Nephron progenitor cell (in vitro differentiated cells): ENCODE data around the gene GAPT.

Experiments
- DNase-seq: peaks from one replicate; pipeline ENCODE4 v3.0.0; 2021
- H3K27ac Mint-ChIP-seq: 2 replicates; pipeline ENCODE4 v1.8.0; 2021; ENCODE audit warnings: mild to moderate bottlenecking, moderate library complexity, mixed read lengths
- H3K27me3 Mint-ChIP-seq: 2 replicates; pipeline ENCODE4 v1.8.0; 2021; ENCODE audit warnings: mild to moderate bottlenecking, low read depth, mixed read lengths; ENCODE audit not compliant: poor library complexity
- H3K36me3 Mint-ChIP-seq: 2 replicates; pipeline ENCODE4 v1.8.0; 2021; ENCODE audit warnings: low read depth, mixed read lengths
- H3K4me1 Mint-ChIP-seq: 2 replicates; pipeline ENCODE4 v1.8.0; 2021; ENCODE audit warnings: mixed read lengths
- H3K4me3 Mint-ChIP-seq: 2 replicates; pipeline ENCODE4 v1.8.0; 2021; ENCODE audit warnings: mild to moderate bottlenecking, moderate library complexity, mixed read lengths
- H3K9me3 Mint-ChIP-seq: 2 replicates; pipeline ENCODE4 v1.8.0; 2021; ENCODE audit warnings: mild to moderate bottlenecking, moderate library complexity, mixed read lengths
- TF ChIP-seq, protein P1 (sequence below): fragments of 200-600 bp; sonication (generic); IDR thresholded peaks from 2 replicates; pipeline ENCODE4 v1.5.0; 2021; ENCODE audit warnings: antibody characterized with exemption

Gene GAPT

DNA sequence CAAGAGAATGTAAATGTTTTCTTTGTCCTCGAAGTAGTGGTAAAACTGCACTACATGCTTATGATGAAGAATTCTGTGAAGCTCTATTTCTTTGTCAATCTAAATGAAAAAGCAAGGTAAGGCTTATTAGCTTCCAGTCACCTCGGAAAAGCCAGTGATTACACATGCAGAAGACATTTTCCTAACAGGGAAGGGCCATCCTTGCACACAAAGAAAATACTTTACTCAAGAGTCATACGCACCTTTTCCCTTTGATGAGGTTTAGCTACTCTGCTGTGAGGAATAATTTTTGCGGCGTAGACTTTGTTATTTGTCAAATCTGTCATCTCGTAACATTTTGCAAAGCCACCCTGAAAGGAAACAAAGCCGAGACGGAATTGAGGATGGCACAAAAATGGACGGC is 32.5 kb upstream of the GAPT start:
- peaks cover 44% of the 10 kb centered on the region for H3K36me3 Mint-ChIP-seq
- peak overlapping the region; percentile 97 for H3K4me3 Mint-ChIP-seq
- no peak overlapping the region for H3K27ac Mint-ChIP-seq
- no peaks in the 10 kb centered on the region for H3K27me3 Mint-ChIP-seq
- no peaks in the 10 kb centered on the region for H3K9me3 Mint-ChIP-seq
- H3K4me1 Mint-ChIP-seq: peaks cover 61% of the 10 kb centered on the region
- TF ChIP-seq, protein P1, sequence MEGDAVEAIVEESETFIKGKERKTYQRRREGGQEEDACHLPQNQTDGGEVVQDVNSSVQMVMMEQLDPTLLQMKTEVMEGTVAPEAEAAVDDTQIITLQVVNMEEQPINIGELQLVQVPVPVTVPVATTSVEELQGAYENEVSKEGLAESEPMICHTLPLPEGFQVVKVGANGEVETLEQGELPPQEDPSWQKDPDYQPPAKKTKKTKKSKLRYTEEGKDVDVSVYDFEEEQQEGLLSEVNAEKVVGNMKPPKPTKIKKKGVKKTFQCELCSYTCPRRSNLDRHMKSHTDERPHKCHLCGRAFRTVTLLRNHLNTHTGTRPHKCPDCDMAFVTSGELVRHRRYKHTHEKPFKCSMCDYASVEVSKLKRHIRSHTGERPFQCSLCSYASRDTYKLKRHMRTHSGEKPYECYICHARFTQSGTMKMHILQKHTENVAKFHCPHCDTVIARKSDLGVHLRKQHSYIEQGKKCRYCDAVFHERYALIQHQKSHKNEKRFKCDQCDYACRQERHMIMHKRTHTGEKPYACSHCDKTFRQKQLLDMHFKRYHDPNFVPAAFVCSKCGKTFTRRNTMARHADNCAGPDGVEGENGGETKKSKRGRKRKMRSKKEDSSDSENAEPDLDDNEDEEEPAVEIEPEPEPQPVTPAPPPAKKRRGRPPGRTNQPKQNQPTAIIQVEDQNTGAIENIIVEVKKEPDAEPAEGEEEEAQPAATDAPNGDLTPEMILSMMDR: no peak
- no peak for DNase-seq

DNA sequence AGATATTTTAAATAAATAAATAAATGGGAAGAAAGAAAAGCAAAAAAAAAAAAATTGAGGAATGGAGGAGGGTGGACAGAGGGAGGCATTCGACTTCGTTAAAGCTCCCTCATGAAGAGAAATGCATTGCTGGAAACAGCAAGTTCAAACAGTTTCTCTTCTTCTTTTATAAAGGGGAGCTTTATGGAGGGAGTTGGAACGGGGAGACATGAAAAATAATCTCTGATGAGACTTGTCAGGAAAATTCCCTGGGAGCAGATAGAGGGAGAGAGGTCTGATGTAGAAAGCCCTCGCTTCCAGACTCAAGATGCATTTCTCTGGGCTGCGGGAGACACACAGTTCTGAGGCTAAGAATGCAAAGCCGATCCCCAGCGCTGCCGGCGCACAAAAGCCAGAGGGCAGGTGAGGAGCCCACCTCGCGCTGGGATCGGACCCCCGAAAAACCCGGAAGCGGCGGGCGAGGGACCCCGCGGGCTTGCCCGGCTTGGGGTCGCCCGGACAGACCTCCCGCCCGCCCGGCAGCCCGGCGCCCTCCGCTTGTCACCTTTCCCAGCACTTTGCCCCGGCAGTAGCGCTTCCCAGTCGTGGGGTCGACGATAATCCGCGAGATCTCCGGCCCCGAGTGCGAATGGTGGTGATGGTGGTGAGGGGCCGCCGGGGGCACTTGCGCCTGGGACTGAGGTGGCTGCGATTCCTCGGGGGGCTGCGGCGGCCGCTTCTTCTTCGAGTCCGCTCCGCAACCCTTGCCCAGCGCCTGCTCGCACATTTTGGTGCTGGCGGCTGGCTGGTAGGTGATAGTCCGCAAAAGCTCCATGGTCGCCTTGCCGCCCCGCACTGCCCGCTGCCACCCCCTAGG is 31.9 kb upstream of the GAPT start:
- Mint-ChIP-seq H3K36me3 (peaks cover 38% of the 10 kb centered on the region), H3K27ac (peak overlapping the region; percentile 78), H3K4me3 (peak overlapping the region; percentile 97), H3K9me3 (no peaks in the 10 kb centered on the region), H3K4me1 (peaks cover 61% of the 10 kb centered on the region), H3K27me3 (no peaks in the 10 kb centered on the region)
- DNase-seq: no peak
- TF ChIP-seq, protein P1: no peak

DNA sequence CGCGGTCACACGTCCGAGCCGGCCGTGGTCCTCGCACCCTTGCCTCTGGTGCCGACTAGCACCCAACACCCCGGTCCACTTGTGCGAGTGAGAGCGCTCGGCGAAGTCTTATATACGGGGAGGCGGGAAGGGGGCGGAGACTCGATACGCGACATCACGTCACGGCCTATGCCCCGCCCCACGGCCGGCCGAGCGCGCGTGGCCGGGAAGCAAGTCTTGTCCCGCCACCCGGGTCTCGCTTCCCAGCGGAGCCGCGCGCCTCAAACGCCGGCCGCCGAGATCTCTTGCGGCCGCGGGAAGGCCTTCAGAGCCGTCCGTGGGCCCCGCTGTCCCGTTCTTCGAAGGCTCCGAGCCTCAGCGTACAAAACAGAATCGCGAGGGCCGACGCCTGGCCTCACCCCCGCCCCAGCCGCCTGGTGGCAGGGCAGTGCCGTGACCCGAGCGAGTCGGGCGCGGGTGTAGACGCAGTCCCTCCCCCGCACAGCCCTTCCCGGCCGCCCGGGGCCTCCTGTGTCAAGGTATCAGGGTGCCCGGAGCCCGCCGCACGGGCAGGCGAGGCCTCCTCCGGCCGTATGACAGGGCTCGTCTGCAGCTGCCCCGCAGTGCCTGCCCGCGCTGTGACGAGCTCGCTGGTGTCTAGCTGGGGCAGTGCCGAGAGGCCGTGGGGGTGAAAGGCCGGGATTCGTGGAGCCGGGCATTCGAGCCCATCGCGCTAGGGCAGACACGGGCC is 31.1 kb upstream of the GAPT start, which contains the start of gene PLK2:
Gene PLK2, minus strand, starts transcription at position 85 of the 730 bp plus-strand sequence. CDS start 127 bp downstream, outside the sequence.
- no peaks in the 10 kb centered on the region for H3K9me3 Mint-ChIP-seq
- H3K27me3 Mint-ChIP-seq: no peaks in the 10 kb centered on the region
- peak; percentile 94 for DNase-seq
- peak within 1 kb of the TSS; percentile 97 for H3K4me3 Mint-ChIP-seq
- TF ChIP-seq, protein P1: no peak
- H3K27ac Mint-ChIP-seq: peak within 1 kb of the TSS; percentile 78
- peaks cover 54% of the 10 kb centered on the region for H3K4me1 Mint-ChIP-seq
- peaks cover 30% of the 10 kb centered on the region for H3K36me3 Mint-ChIP-seq

DNA sequence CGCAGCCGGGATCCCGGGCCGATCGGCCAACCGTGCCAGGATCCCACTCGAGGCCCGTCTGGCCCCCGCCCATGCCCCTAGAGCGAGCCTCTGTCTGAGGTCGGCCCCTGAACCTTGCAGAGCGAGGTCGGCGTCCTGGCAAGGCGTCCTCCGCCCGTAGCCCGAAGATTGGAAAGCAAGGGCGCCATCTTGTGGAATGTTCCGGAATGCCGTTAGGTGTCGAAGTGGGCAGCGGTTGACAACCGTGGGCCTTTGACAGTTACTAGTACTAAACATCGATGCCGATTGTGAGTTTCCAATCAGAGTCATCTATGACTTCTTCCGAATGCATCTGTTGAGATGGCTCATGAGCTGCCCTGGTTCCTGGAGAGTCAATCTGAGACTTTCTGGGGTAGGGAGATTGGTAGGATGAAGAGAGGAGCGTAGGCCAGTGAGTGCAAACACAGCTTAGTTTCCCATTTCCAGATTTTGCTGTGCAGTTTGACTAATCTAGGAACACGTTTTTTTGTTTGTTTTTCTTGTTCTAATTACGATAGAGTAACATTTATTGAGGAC is 30.4 kb upstream of the GAPT start:
- H3K27ac Mint-ChIP-seq: peak overlapping the region; percentile 16
- peaks cover 23% of the 10 kb centered on the region for H3K36me3 Mint-ChIP-seq
- no peaks in the 10 kb centered on the region for H3K27me3 Mint-ChIP-seq

DNA sequence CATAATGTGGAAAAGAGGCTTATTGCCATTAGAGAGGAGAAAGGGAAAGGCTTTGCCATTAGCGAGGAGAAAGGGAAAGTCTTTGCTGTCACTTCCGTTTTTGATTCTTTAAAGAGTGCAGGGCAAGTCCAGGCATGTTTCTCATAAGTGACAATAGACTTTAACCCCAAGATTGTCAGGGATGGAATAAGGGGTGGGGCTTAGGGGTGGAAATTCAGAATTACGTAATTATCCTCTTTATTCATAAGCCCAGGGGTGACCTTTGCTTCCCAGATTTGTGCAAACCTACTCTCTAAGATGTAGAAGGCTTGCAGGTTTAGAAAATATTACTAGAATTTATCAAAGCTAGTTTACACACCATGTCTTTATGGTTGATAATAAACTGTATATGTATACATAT is 29.1 kb upstream of the GAPT start:
- H3K4me1 Mint-ChIP-seq: peaks cover 38% of the 10 kb centered on the region
- H3K9me3 Mint-ChIP-seq: no peaks in the 10 kb centered on the region
- H3K36me3 Mint-ChIP-seq: peaks cover 10% of the 10 kb centered on the region
- TF ChIP-seq, protein P1: no peak
- no peaks in the 10 kb centered on the region for H3K27me3 Mint-ChIP-seq
- DNase-seq: no peak
- no peak overlapping the region for H3K27ac Mint-ChIP-seq
- no peak overlapping the region for H3K4me3 Mint-ChIP-seq

More for the DNA sequence above, 30.4 kb upstream of the GAPT start:
- TF ChIP-seq, protein P1: peak; percentile 73
- Mint-ChIP-seq H3K4me1 (peaks cover 51% of the 10 kb centered on the region), H3K4me3 (peak overlapping the region; percentile 61), H3K9me3 (no peaks in the 10 kb centered on the region)
- DNase-seq: peak; percentile 94
